Neural cell (in vitro differentiated cells): ENCODE data around the gene DNASE2.

Experiments
- CTCF ChIP-seq: fragments of 450-650 bp; IDR thresholded peaks from 2 replicates; pipeline ENCODE4 v1.5.1; 2014; ENCODE audit warnings: antibody characterized with exemption, mild to moderate bottlenecking, moderate library complexity; ENCODE audit not compliant: poor library complexity, severe bottlenecking
- EP300 ChIP-seq: fragments of 450-650 bp; conservative IDR thresholded peaks from 2 replicates; pipeline ENCODE4 v1.6.1; 2014; ENCODE audit warnings: antibody characterized with exemption, mild to moderate bottlenecking, moderate library complexity; ENCODE audit not compliant: poor library complexity, severe bottlenecking
- EZH2 ChIP-seq: fragments of 200-600, 300-800 bp; shearing (Covaris generic), sonication (generic); IDR thresholded peaks from 2 replicates; pipeline ENCODE4 v1.6.1; 2014; ENCODE audit warnings: antibody characterized with exemption, low read length, borderline replicate concordance, mild to moderate bottlenecking; ENCODE audit not compliant: insufficient read depth, poor library complexity, severe bottlenecking
- POLR2AphosphoS5 ChIP-seq: IDR thresholded peaks from 2 replicates; pipeline ENCODE4 v1.6.1; 2012
- REST ChIP-seq: IDR thresholded peaks from 2 replicates; pipeline ENCODE4 v1.6.1; 2012; ENCODE audit warnings: borderline replicate concordance
- SMC3 ChIP-seq: fragments of 450-650 bp; conservative IDR thresholded peaks from 2 replicates; pipeline ENCODE4 v1.6.1; 2014; ENCODE audit warnings: antibody characterized with exemption, mild to moderate bottlenecking, moderate library complexity; ENCODE audit not compliant: poor library complexity
- TAF1 ChIP-seq: IDR thresholded peaks from 2 replicates; pipeline ENCODE4 v1.6.1; 2012; ENCODE audit warnings: low read depth

GRCh38 chr19:12885749-12886650, 4.8 kb upstream of the DNASE2 start:
- TF ChIP-seq EZH2, result no peak
- TF ChIP-seq CTCF, result peak; percentile 2
- no peak for TF ChIP-seq TAF1
- TF ChIP-seq EP300, result no peak
- no peak for TF ChIP-seq REST
- no peak for TF ChIP-seq POLR2AphosphoS5
- no peak for TF ChIP-seq SMC3
